Urinary bladder (tissue), 4 donors: ENCODE results near the gene MRPS14. TPM values are rescaled to one million over a fixed set of nuclear protein-coding genes. Genes with fewer than 3 reads are reported as not detected.

Experiments used
- DNase-seq: peaks from one replicate; pipeline ENCODE4 v3.0.0-alpha.2; 2015; ENCODE audit errors: extremely low spot score
- H3K27ac ChIP-seq: one replicate; pipeline ENCODE4 v1.5.1; 2013; ENCODE audit warnings: low read depth, mild to moderate bottlenecking, moderate library complexity
- H3K36me3 ChIP-seq: one replicate; pipeline ENCODE4 v1.6.1; 2013; ENCODE audit warnings: mild to moderate bottlenecking, moderate library complexity; ENCODE audit not compliant: insufficient read depth
- H3K4me1 ChIP-seq: one replicate; pipeline ENCODE4 v1.6.1; 2013; ENCODE audit warnings: mild to moderate bottlenecking, moderate library complexity; ENCODE audit not compliant: insufficient read depth
- H3K4me3 ChIP-seq: one replicate; pipeline ENCODE4 v1.5.1; 2013; ENCODE audit warnings: low read depth, low read length
- WGBS: extraction: QIAGEN DNeasy Blood & Tissue Kit; methylation state at CpG from one replicate; pipeline ENCODE4 v1.1.7; 2013; 5-methylcytosine and 5-hydroxymethylcytosine counted together
- polyA plus RNA-seq: library from polyadenylated mRNA; stranded (reverse); fragments of 200-250 nt; gene quantifications from one replicate; pipeline ENCODE4 v1.2.3, GENCODE V29; 2013
- total RNA-seq: library from RNA; depleted of rRNA; stranded (reverse); fragments of >200 nt; gene quantifications from one replicate; pipeline ENCODE4 v1.2.3, GENCODE V29; 2014
- donor health status: healthy with polysubstance abuse.
- donor health status: healthy.

The MRPS14 gene
- total and polyA plus RNA-seq, 2 donors, result 32.9 to 57.4 TPM

GRCh38 chr1:174988986-174989385 lies 34.2 kb downstream of the MRPS14 start:
- Histone ChIP-seq H3K36me3 (no peaks in the 10 kb centered on the region), H3K27ac (no peak overlapping the region), H3K4me3 (no peak overlapping the region), H3K4me1 (no peaks in the 10 kb centered on the region)
- 74% methylated on average over 3 of the region's 3 CpGs for WGBS
- DNase-seq, result no peak

GRCh38 chr1:174988539-174988938 lies 34.7 kb downstream of the MRPS14 start:
- Histone ChIP-seq H3K4me3 (no peak overlapping the region), H3K36me3 (no peaks in the 10 kb centered on the region), H3K4me1 (no peaks in the 10 kb centered on the region), H3K27ac (no peak overlapping the region)
- DNase-seq, result no peak

- no peak overlapping the region for H3K27ac ChIP-seq
- 99% methylated on average over 4 of the region's 4 CpGs for WGBS
- no peak for DNase-seq
- H3K36me3 ChIP-seq, result no peaks in the 10 kb centered on the region
- no peak overlapping the region for H3K4me3 ChIP-seq
- H3K4me1 ChIP-seq, result no peaks in the 10 kb centered on the region
Measured at GRCh38 chr1:174984952-174985351, 38.3 kb downstream of the MRPS14 start.

- peaks cover 5% of the 10 kb centered on the region for H3K36me3 ChIP-seq
- no peaks in the 10 kb centered on the region for H3K4me1 ChIP-seq
- H3K4me3 ChIP-seq, result no peak overlapping the region
- no peak for DNase-seq
- H3K27ac ChIP-seq, result no peak overlapping the region
Measured at GRCh38 chr1:174982971-174983689, 40.1 kb downstream of the MRPS14 start.

GRCh38 chr1:174976436-174977108 lies 46.7 kb downstream of the MRPS14 start:
- Histone ChIP-seq H3K27ac (no peak overlapping the region), H3K4me3 (no peak overlapping the region), H3K4me1 (no peaks in the 10 kb centered on the region), H3K36me3 (peaks cover 5% of the 10 kb centered on the region)
- no peak for DNase-seq
- WGBS, result 73% methylated on average over 4 of the region's 4 CpGs

GRCh38 chr1:174975764-174976163 lies 47.5 kb downstream of the MRPS14 start:
- H3K4me3 ChIP-seq, result no peak overlapping the region
- WGBS, result 88% methylated on average over 1 of the region's 1 CpG
- no peaks in the 10 kb centered on the region for H3K4me1 ChIP-seq
- peaks cover 5% of the 10 kb centered on the region for H3K36me3 ChIP-seq
- DNase-seq, result no peak
- no peak overlapping the region for H3K27ac ChIP-seq

GRCh38 chr1:174974711-174975119 lies 48.5 kb downstream of the MRPS14 start:
- Histone ChIP-seq H3K36me3 (peaks cover 5% of the 10 kb centered on the region), H3K27ac (no peak overlapping the region), H3K4me3 (no peak overlapping the region), H3K4me1 (no peaks in the 10 kb centered on the region)
- WGBS, result 59% methylated on average over 2 of the region's 2 CpGs
- DNase-seq, result no peak

GRCh38 chr1:174971902-174972301 lies 51.3 kb downstream of the MRPS14 start:
- DNase-seq, result no peak
- Histone ChIP-seq H3K4me1 (no peaks in the 10 kb centered on the region), H3K27ac (no peak overlapping the region), H3K4me3 (no peak overlapping the region), H3K36me3 (no peaks in the 10 kb centered on the region)
- WGBS, result 76% methylated on average over 2 of the region's 2 CpGs

- H3K4me3 ChIP-seq, result no peak overlapping the region
- H3K4me1 ChIP-seq, result no peaks in the 10 kb centered on the region
- H3K27ac ChIP-seq, result no peak overlapping the region
- H3K36me3 ChIP-seq, result no peaks in the 10 kb centered on the region
- DNase-seq, result no peak
Measured at GRCh38 chr1:174971466-174971865, 51.8 kb downstream of the MRPS14 start.

- no peak for DNase-seq
- H3K27ac ChIP-seq, result no peak overlapping the region
- WGBS, result 95% methylated on average over 1 of the region's 1 CpG
- H3K4me3 ChIP-seq, result no peak overlapping the region
- no peaks in the 10 kb centered on the region for H3K4me1 ChIP-seq
- H3K36me3 ChIP-seq, result no peaks in the 10 kb centered on the region
Measured at GRCh38 chr1:174969977-174970376, 53.2 kb downstream of the MRPS14 start.

- no peak overlapping the region for H3K4me3 ChIP-seq
- H3K36me3 ChIP-seq, result no peaks in the 10 kb centered on the region
- no peak overlapping the region for H3K27ac ChIP-seq
- no peaks in the 10 kb centered on the region for H3K4me1 ChIP-seq
- DNase-seq, result no peak
- 74% methylated on average over 5 of the region's 5 CpGs for WGBS
Measured at GRCh38 chr1:174968750-174969244, 54.4 kb downstream of the MRPS14 start.

- no peaks in the 10 kb centered on the region for H3K4me1 ChIP-seq
- H3K36me3 ChIP-seq, result no peaks in the 10 kb centered on the region
- H3K27ac ChIP-seq, result peak overlapping the region; percentile 32
- WGBS, result 75% methylated on average over 4 of the region's 4 CpGs
- DNase-seq, result no peak
- H3K4me3 ChIP-seq, result no peak overlapping the region
Measured at GRCh38 chr1:174967845-174968705, 55.1 kb downstream of the MRPS14 start.

- H3K4me3 ChIP-seq, result no peak overlapping the region
- DNase-seq, result peak; percentile 68
- H3K36me3 ChIP-seq, result no peaks in the 10 kb centered on the region
- no peaks in the 10 kb centered on the region for H3K4me1 ChIP-seq
- peak overlapping the region; percentile 60 for H3K27ac ChIP-seq
- 52% methylated on average over 1 of the region's 1 CpG for WGBS
Measured at GRCh38 chr1:174966008-174966572, 57.1 kb downstream of the MRPS14 start.
